Activated CD4-positive, alpha-beta T cell treated with anti-CD3 and anti-CD28 coated beads, Interleukin-2, amount 10 ng/mL, durations not matched to agents 7 days and 5 days (primary cell): Measurements from ENCODE around the gene CYP46A1. TPM values are rescaled to one million over a fixed set of nuclear protein-coding genes. Genes with fewer than 3 reads are reported as not detected.
"Not testable (repeated sequence)": the region's sequence is repeated elsewhere in the genome, so short reads cannot be mapped to it uniquely, and the experiment has no call there.

Experiments used
- CTCF ChIA-PET: fragments of 350-600 bp; sonication (Branson Sonifier 250); formaldehyde crosslinking; loops from one replicate; lab custom pipeline; 2021; ENCODE audit warnings: antibody characterized with exemption; lab: Charles Lee
- POLR2A ChIA-PET: fragments of 350-600 bp; sonication (Branson Sonifier 250); formaldehyde crosslinking; loops from one replicate; lab custom pipeline; 2021; ENCODE audit warnings: antibody characterized with exemption; lab: Charles Lee
- DNase-seq: peaks from one replicate; pipeline ENCODE4 v3.0.0-alpha.2; 2020
- H3K27ac Mint-ChIP-seq: one replicate; pipeline ENCODE4 v1.8.0; 2021; ENCODE audit warnings: mild to moderate bottlenecking, moderate library complexity, mixed read lengths
- H3K27me3 Mint-ChIP-seq: one replicate; pipeline ENCODE4 v1.8.0; 2021; ENCODE audit warnings: mixed read lengths
- H3K36me3 Mint-ChIP-seq: one replicate; pipeline ENCODE4 v1.8.0; 2021; ENCODE audit warnings: low read depth, mixed read lengths
- H3K4me1 Mint-ChIP-seq: one replicate; pipeline ENCODE4 v1.8.0; 2021; ENCODE audit warnings: mixed read lengths
- H3K4me3 Mint-ChIP-seq: one replicate; pipeline ENCODE4 v1.8.0; 2021; ENCODE audit warnings: mild to moderate bottlenecking, moderate library complexity, mixed read lengths
- H3K9me3 Mint-ChIP-seq: one replicate; pipeline ENCODE4 v1.8.0; 2021; ENCODE audit warnings: mixed read lengths
- total RNA-seq, 2 experiments: library from RNA; stranded (reverse); gene quantifications; one replicate each; pipeline ENCODE4 v1.2.3, GENCODE V29; 2021

Gene CYP46A1
- total RNA-seq = under 1 TPM; 0.12 to 0.20 TPM

DNA sequence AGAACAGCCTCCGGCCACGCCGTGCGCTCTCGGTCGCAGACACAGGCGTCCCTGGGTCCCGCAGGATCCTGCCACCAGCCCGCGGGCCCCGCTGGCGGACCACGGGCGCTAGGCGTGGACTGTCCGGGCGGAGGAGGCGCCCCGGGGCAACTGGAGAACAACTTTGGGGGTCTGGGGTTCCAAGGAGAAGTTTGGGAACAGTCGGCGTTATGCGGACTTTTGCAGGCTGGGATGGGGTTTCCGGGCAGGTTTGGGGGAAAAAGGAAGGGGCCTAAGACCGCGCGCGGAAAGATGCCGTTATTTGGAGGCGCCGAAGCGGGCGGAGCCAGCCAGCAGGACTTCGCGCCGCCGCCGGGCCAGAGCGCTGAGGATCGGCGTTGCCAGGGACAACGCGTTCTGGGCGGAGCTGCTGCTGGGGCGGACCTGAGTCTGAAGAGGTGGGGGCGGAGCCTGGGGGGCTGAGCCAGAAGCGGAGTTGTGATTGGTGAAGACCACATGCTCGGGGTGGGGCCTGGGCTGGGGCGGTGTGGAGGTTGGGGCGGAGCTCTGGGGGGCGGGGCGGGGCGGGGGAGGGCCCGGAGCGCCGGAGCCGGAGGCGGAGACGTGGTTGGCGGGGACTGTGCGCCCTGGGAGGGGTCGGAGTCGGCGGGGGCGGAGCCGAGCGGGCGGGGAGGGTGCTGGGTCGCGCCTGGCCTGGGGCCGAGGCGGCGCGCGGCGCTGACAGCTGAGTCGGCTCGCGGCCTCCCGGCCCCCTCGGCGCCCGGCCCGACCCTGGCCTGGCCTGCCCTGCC is at the start of gene CYP46A1:
Gene CYP46A1 (plus strand): TSS at position 680 of the 791 bp plus-strand sequence. CDS start 120 bp downstream, outside the sequence.
- Mint-ChIP-seq H3K27me3 (peaks cover 22% of the 10 kb centered on the region), H3K9me3 (no peaks in the 10 kb centered on the region), H3K4me3 (peak within 1 kb of the TSS; percentile 86), H3K4me1 (peaks cover 14% of the 10 kb centered on the region), H3K36me3 (no peaks in the 10 kb centered on the region), H3K27ac (peak within 1 kb of the TSS; percentile 94)
- DNase-seq = peak; percentile 100
- ChIA-PET CTCF (interaction anchor here (1.1 kb wide), 1 partner anchor 45 kb away, joined by 3 read pairs; no protein-coding TSS in a partner anchor), POLR2A (no interaction called here)

DNA sequence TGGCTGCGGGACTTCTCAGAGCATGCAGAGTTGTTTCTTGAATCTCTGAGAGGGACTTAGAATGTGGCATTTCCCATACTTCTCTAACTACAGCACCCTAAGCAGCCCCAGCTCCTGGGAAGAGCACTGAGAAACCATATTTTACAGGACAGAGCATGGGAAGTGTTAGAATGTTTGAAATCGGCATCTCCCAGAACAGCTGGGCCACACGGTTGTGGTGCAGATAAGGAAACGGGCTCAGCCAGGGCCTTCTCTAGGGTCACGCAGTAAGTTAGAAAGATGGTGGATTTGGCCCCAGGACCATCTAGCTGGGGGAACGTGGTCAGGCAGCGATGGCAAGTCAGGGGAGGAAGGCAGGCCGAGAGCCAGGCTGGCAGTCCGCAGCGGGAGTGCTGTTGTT is 49.7 kb upstream of the CYP46A1 start:
- no peaks in the 10 kb centered on the region for H3K4me1 Mint-ChIP-seq
- DNase-seq = no peak
- no peak overlapping the region for H3K27ac Mint-ChIP-seq
- ChIA-PET POLR2A (no interaction called here), CTCF (interaction anchor here (1.3 kb wide), 1 partner anchor 106 kb away, joined by 6 read pairs; no protein-coding TSS in a partner anchor)
- no peaks in the 10 kb centered on the region for H3K27me3 Mint-ChIP-seq
- H3K4me3 Mint-ChIP-seq = no peak overlapping the region
- H3K9me3 Mint-ChIP-seq = no peaks in the 10 kb centered on the region
- no peaks in the 10 kb centered on the region for H3K36me3 Mint-ChIP-seq

DNA sequence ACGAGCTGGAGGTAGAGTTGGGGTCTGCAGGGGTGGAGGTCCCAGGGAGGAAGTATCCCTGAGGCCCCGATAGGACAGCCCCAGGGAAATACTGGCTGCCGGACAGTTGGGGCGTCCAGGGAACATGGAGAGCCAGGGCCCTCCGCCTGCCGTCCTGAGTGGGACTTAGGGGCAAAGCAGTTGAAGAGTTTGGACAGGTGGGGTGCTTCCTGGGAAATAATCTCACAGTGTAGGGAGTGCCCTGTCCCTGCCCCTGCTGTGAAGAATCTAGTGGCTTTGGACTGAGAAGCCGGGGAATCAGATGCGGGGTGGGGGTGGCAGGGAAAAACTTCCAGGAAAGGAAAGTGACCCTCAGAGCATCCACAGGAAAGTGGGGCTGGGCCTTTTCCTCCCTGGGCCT is 49.0 kb upstream of the CYP46A1 start:
- Mint-ChIP-seq H3K36me3 (no peaks in the 10 kb centered on the region), H3K4me3 (no peak overlapping the region), H3K4me1 (no peaks in the 10 kb centered on the region), H3K9me3 (no peaks in the 10 kb centered on the region), H3K27ac (no peak overlapping the region), H3K27me3 (no peaks in the 10 kb centered on the region)
- no peak for DNase-seq
- CTCF ChIA-PET = no interaction called here
- POLR2A ChIA-PET = no interaction called here

DNA sequence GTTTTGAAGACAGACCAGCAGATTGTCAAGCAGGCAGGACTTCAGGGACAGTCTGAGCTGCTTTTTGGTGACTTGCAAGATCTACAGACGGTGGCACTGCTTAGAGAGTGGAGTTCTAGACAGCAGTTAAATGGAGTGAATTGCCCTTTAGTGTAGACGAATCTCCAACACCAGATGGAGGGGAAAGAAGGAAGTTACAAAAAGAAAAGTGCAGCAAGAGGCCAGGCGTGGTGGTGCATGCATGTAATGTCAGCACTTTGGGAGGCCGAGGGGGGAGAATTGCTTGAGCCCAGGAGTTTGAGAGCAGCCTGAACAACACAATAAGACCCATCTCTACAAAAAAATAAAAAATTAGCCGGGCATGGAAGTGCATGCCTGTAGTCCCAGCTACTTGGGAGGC is 47.6 kb upstream of the CYP46A1 start:
- CTCF ChIA-PET = no interaction called here
- H3K4me1 Mint-ChIP-seq = no peaks in the 10 kb centered on the region
- H3K36me3 Mint-ChIP-seq = no peaks in the 10 kb centered on the region
- no peak for DNase-seq
- H3K27ac Mint-ChIP-seq = no peak overlapping the region
- no peak overlapping the region for H3K4me3 Mint-ChIP-seq
- no peaks in the 10 kb centered on the region for H3K27me3 Mint-ChIP-seq
- no peaks in the 10 kb centered on the region for H3K9me3 Mint-ChIP-seq
- POLR2A ChIA-PET = no interaction called here

DNA sequence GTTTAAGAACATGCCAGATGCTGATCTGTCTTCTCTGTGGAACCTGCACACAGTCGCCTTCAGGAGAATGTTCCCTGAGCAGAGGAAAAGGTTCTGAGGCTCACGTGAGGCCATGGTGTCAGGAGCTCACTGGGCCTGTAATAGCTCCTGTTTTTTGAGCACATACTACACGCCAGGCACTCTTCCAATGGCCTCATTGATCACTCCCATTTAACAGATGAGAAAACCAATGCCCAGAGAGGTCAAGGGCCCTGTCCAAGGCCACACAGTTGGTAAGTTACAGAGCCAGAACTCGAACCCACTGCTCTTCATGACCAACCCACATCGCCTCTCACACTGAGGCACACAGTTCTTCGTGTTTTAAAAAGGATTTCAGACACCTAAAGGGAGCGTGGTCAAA is 46.5 kb upstream of the CYP46A1 start:
- H3K36me3 Mint-ChIP-seq = no peaks in the 10 kb centered on the region
- ChIA-PET POLR2A (no interaction called here), CTCF (no interaction called here)
- H3K4me1 Mint-ChIP-seq = no peaks in the 10 kb centered on the region
- DNase-seq = no peak
- H3K27ac Mint-ChIP-seq = no peak overlapping the region
- H3K4me3 Mint-ChIP-seq = no peak overlapping the region
- H3K27me3 Mint-ChIP-seq = peaks cover 2% of the 10 kb centered on the region
- H3K9me3 Mint-ChIP-seq = no peaks in the 10 kb centered on the region

DNA sequence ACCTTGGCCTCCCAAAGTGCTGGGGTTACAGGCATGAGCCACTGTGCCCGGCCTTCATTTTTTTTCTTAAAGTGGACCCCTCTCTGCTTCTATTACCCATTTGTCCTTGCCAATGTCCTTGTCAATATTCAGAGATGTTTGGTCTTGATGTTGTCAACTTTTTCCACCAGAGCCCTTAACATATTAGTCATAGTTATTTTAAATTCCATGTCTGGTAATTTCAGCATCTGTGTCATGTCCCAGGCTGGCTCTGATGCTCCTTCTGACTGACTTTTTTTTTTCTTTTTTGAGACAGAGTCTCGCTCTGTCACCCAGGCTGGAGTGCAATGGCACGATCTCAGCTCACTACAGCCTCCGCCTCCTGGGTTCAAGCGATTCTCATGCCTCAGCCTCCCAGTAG is 41.3 kb upstream of the CYP46A1 start:
- CTCF ChIA-PET = interaction anchor here (1.1 kb wide), 1 partner anchor 29 kb away, joined by 4 read pairs; no protein-coding TSS in a partner anchor
- H3K27ac Mint-ChIP-seq, H3K36me3 Mint-ChIP-seq, DNase-seq, H3K4me3 Mint-ChIP-seq, POLR2A ChIA-PET, H3K4me1 Mint-ChIP-seq, H3K9me3 Mint-ChIP-seq: not testable (repeated sequence)
- H3K27me3 Mint-ChIP-seq = peaks cover 25% of the 10 kb centered on the region

DNA sequence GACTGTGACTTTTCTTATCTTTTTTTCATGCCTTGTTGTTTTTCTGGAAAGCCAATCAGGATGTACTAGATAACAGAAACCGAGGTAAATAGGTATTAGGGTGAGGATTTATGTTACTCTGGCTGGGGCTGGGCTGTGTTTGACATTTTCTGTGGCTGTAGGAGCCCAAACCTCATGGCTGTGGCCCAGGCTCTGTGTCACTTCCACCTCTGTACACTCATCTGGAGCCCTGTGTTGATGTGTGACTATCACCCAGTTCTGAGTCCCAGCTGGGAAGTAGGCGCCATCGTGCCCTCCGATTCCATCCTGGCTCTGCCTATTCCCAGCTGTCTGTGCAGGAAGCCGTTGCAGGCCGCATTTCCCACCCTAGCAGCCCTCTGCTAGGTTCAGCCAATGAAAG is 40.8 kb upstream of the CYP46A1 start:
- CTCF ChIA-PET = interaction anchor here (1.1 kb wide), 1 partner anchor 29 kb away, joined by 4 read pairs; no protein-coding TSS in a partner anchor
- H3K4me1 Mint-ChIP-seq = no peaks in the 10 kb centered on the region
- H3K27ac Mint-ChIP-seq = no peak overlapping the region
- H3K36me3 Mint-ChIP-seq = no peaks in the 10 kb centered on the region
- no peaks in the 10 kb centered on the region for H3K9me3 Mint-ChIP-seq
- POLR2A ChIA-PET = no interaction called here
- H3K4me3 Mint-ChIP-seq = no peak overlapping the region
- H3K27me3 Mint-ChIP-seq = peaks cover 25% of the 10 kb centered on the region
- DNase-seq = no peak

DNA sequence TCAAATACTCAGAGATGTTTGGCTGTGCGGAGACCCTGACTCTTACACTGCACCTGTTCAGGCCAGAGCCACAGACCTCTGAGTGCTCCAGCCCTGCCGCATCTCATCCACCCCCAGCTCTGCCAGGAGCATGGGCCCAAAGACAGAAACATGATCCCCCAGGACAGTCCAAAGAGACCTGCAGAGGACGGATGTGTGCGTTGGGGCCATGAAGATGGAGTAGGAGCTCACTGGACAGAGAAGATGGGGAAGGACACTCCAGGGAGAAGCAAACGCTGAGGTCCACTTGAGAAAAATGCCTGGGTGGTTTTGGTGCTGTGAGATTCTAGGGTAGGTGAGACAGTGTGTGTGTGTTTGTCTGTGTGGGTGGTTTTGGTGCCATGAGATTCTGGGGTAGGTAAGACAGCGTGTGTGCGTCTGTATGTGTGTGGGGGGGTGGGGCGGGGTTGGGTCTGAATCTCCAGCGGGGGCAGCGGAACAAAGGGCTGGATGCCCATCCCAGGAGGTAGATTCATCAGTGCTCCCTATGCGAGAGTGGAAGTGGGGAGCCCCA is 40.0 kb upstream of the CYP46A1 start:
- Mint-ChIP-seq H3K4me3 (no peak overlapping the region), H3K27me3 (peaks cover 25% of the 10 kb centered on the region), H3K36me3 (no peaks in the 10 kb centered on the region), H3K27ac (no peak overlapping the region), H3K4me1 (no peaks in the 10 kb centered on the region), H3K9me3 (no peaks in the 10 kb centered on the region)
- no peak for DNase-seq
- POLR2A ChIA-PET = no interaction called here
- CTCF ChIA-PET = no interaction called here

DNA sequence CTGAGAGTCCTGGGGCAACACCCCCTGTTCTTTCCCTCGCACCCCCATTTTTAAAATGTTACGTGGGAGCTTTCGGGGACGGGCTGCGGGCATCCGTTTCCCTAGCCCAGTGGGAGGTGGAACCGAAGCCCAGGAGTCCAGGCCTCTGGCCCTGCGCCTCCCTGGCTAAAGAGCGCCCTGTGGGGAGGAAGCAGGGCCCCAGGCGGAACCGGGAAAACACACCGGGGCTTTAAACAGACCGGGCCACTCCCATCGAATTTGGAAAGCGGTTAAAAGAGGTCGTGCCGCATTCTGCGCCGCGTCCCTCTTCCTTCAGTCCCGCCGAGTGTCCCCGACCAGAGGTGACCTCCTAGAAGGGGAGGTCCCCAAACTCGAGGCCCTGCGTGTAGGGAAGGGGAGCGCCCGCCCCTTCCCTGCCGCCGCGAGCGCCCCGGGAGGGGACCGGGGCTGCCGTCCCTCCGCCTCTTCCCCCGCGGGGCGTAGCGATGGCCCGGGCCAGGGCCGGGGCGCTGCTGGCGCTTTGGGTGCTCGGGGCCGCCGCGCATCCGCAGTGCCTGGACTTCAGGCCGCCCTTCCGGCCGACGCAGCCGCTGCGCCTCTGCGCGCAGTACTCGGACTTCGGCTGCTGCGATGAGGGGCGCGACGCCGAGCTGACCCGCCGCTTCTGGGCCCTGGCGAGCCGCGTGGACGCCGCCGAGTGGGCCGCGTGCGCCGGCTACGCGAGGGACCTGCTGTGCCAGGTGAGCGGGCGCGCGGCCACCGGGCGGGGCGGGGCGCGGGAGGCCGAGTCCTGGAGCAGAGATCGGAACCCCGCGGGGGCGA is 39.2 kb upstream of the CYP46A1 start, which contains the start of gene HHIPL1:
Gene HHIPL1 (plus strand): TSS at position 407 of the 822 bp plus-strand sequence. CDS start 79 bp downstream, at position 486.
- Mint-ChIP-seq H3K4me3 (no peak within 1 kb of the TSS), H3K36me3 (no peaks in the 10 kb centered on the region), H3K27me3 (peaks cover 25% of the 10 kb centered on the region)

DNA sequence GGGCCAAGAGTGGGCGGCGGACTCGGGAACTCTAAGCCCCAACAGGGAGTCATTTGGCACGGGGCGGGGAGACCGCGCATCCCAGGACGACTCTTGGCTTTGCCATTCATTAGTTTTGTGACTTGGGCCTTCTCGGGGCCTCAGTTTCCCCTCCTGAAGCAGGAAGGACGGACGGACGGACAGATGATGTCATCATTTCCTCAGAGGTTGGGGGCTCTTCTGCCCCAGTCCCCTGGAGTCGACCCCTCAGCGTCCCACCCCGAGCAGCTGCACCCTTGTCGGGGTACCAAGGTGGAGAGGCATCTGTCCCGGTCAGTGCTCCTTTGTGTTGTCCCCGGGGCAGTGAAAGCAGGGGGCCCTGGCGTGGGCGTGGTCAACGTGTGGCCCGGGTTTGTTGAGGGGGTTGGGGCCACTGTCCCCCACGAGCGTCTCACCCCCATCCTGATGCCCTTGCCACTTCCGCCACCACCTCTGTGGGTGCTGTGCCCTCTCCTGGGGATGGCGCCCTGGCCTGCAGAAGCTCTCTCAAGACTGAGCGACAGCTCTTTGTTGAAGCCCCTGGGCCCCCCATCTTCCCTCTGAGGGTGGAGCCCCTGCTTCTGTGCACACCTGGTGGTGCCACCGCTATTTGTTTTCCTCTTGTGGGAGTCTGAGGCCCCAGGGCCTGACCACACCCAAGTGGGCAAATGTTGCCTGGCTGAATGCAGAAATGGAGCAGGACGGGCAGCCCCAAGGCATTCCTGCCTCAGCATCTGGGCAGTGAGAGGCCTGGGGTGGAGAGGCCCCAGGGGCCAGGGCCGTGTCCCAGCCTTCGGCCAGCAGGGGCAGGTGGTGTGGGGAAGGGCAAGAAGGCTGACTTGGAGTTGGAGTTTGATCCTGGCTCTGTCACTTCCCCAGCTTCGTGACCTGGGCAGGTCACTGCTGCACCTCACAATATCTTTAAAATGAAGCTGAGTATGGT is 38.3 kb upstream of the CYP46A1 start:
- Mint-ChIP-seq H3K36me3 (no peaks in the 10 kb centered on the region), H3K9me3 (no peaks in the 10 kb centered on the region), H3K27me3 (peaks cover 25% of the 10 kb centered on the region), H3K4me1 (no peaks in the 10 kb centered on the region), H3K27ac (no peak overlapping the region), H3K4me3 (no peak overlapping the region)
- no peak for DNase-seq
- CTCF ChIA-PET = no interaction called here
- POLR2A ChIA-PET = no interaction called here

More for the DNA sequence above, 39.2 kb upstream of the CYP46A1 start, which contains the start of gene HHIPL1:
- ChIA-PET CTCF (no interaction called here), POLR2A (no interaction called here)
- no peak within 1 kb of the TSS for H3K27ac Mint-ChIP-seq
- no peaks in the 10 kb centered on the region for H3K9me3 Mint-ChIP-seq
- H3K4me1 Mint-ChIP-seq = no peaks in the 10 kb centered on the region
- DNase-seq = no peak

DNA sequence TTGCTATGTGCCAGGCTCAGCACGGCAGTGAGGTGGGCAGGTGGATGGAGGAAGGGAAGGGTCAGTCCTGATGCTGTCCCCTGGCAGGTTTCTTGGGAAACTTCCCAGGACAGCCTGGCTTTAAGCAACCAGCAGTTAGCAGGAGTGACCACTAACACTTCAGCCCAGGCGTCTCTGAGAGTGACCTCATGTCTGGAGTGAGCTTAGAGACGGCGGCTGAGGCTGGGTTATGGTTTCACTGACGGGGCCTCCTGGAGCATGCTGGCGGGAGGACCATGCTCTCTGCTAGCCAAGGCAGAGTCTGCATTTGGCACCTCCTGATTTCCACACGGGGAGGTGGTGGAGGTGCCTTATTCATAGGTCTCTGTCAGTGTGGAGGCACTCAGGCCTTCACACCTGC is 36.7 kb upstream of the CYP46A1 start:
- ChIA-PET POLR2A (no interaction called here), CTCF (no interaction called here)
- H3K9me3 Mint-ChIP-seq = no peaks in the 10 kb centered on the region
- no peak overlapping the region for H3K27ac Mint-ChIP-seq
- no peaks in the 10 kb centered on the region for H3K36me3 Mint-ChIP-seq
- H3K4me3 Mint-ChIP-seq = no peak overlapping the region
- H3K4me1 Mint-ChIP-seq = no peaks in the 10 kb centered on the region
- H3K27me3 Mint-ChIP-seq = peaks cover 23% of the 10 kb centered on the region
- DNase-seq = no peak
